Heart left ventricle (tissue), 16 donors: Measurements from ENCODE around the gene FGF23. TPM values are rescaled to one million over a fixed set of nuclear protein-coding genes. Genes with fewer than 3 reads are reported as not detected.
"Not testable (repeated sequence)": the region's sequence is repeated elsewhere in the genome, so short reads cannot be mapped to it uniquely, and the experiment has no call there.

Source experiments
- ATAC-seq, 4 donors: fragments of 200-7000 bp; cut with Tn5 transposase; one replicate each; pipeline ENCODE4 v1.9.1; 2020 to 2022; ENCODE audit warnings: moderate library complexity in 4 of 4, mild to moderate bottlenecking in 3 of 4, moderate number of reproducible peaks in 1 of 4
- DNase-seq, 5 donors: peaks; one replicate each; pipeline ENCODE4 v3.0.0-alpha.2; 2020
- H3K27ac ChIP-seq, 12 donors: fragments of 200-600 bp; sonication (generic) in 4 of 12; one replicate each; pipeline versions ENCODE4 v1.5.0 to v1.8.0; 2016 to 2022; ENCODE audit warnings: mild to moderate bottlenecking in 2 of 12
- H3K27me3 ChIP-seq, 9 donors: fragments of 200-600 bp; sonication (generic) in 2 of 9; one replicate each; pipeline versions ENCODE4 v1.5.1 to v1.8.0; 2016 to 2022; ENCODE audit warnings: mild to moderate bottlenecking in 3 of 9
- H3K36me3 ChIP-seq, 9 donors: fragments of 200-600 bp; sonication (generic) in 2 of 9; one replicate each; pipeline versions ENCODE4 v1.5.0 to v1.8.0; 2018 to 2022; ENCODE audit warnings: mild to moderate bottlenecking in 2 of 9
- H3K4me1 ChIP-seq, 12 donors: fragments of 200-600 bp; sonication (generic) in 4 of 12; one replicate each; pipeline versions ENCODE4 v1.5.0 to v1.8.0; 2016 to 2022; ENCODE audit warnings: mild to moderate bottlenecking in 3 of 12
- H3K4me3 ChIP-seq, 12 donors: fragments of 200-600 bp; sonication (generic) in 4 of 12; one replicate each; pipeline versions ENCODE4 v1.5.0 to v1.8.0; 2017 to 2022; ENCODE audit warnings: mild to moderate bottlenecking in 9 of 12, moderate library complexity in 4 of 12
- H3K9me3 ChIP-seq, 12 donors: fragments of 200-600 bp; sonication (generic) in 4 of 12; one replicate each; pipeline versions ENCODE4 v1.5.0 to v1.8.0; 2016 to 2022; ENCODE audit warnings: mild to moderate bottlenecking in 1 of 12
- POLR2A ChIP-seq, 2 donors: fragments of 450-650 bp; IDR thresholded peaks; one replicate each; pipeline ENCODE4 v1.6.1; 2017; ENCODE audit warnings: antibody characterized with exemption in 2 of 2, mild to moderate bottlenecking in 2 of 2, moderate library complexity in 2 of 2
- WGBS, 4 donors: extraction: QIAGEN DNeasy Blood & Tissue Kit in 2 of 4; methylation state at CpG; one replicate each; pipeline versions ENCODE4 v1.1.5 to v1.1.7; 2013 to 2018; 5-methylcytosine and 5-hydroxymethylcytosine counted together
- intact Hi-C, 10 donors: fragments of 100-400 bp; cut with DNase I; formaldehyde crosslinking; loops; one replicate each; pipeline versions ENCODE4 v1.11.1 to v1.14.2; 2022
- polyA plus RNA-seq, 2 donors: library from polyadenylated mRNA; stranded (reverse); fragments of 200-250 nt; gene quantifications; one replicate each; pipeline ENCODE4 v1.2.3, GENCODE V29; 2013
- total RNA-seq, 9 donors: library from RNA; depleted of rRNA in 2 of 9; stranded (reverse); fragments of >200 nt in 2 of 9; fragmentation: NEBNext Ultra II Directional in 3 of 9; extraction: Animal tissue kit (Norgen Biotek cat#: 25700) in 3 of 9; gene quantifications; one replicate each; pipeline versions ENCODE4 v1.1.0 to v1.2.4, GENCODE V29; 2016 to 2023
- TF ChIP-seq, protein P1 (sequence below), 12 donors: fragments of 200-600 bp; sonication (generic) in 4 of 12; IDR thresholded peaks; one replicate each; pipeline versions ENCODE4 v1.5.0 to v1.8.0; 2018 to 2022; ENCODE audit warnings: antibody characterized with exemption in 12 of 12, mild to moderate bottlenecking in 5 of 12
- donor health status: ischemic (EF 13 %, LVEDD 7.1; RV severe dilation, severe dysfunction).
- donor health status: healthy with polysubstance abuse.
- donor health status: DM: no; HTN: yes; CAD: no.
- donor health status: DM: no; HTN: no; CAD: no.
- donor health status: ischemic (EF 25% LVEDD 6.9; RV normal size, moderate dysfunction).
- donor health status: ischemic (EF 25% LVEDD 5.7; RV mildly dilated, moderate dysfunction).
- donor health status: healthy.
- donor health status: DM: yes; HTN: yes; CAD: no.
- donor health status: ischemic (EF 35%, LVEDD 5.7; RV mildly dilated, moderate dysfunction).
- donor health status: nonischemic (EF 11% LVEDD 7.7; RV severe dilation, severe dysfunction).
- donor health status: DM: yes; HTN: yes; CAD: no.
- donor health status: PGD.
- donor health status: ischemic (EF 29% LVEDD 5.4; RV normal size, mild dysfunction).
- donor health status: nonischemic (EF 23%, LVEDD 6.1; RV moderate dilation, normal function).

The FGF23 gene
- total and polyA plus RNA-seq, 11 donors: 0.04 to 0.15 (median 0.10) TPM; not detected in 8

DNA sequence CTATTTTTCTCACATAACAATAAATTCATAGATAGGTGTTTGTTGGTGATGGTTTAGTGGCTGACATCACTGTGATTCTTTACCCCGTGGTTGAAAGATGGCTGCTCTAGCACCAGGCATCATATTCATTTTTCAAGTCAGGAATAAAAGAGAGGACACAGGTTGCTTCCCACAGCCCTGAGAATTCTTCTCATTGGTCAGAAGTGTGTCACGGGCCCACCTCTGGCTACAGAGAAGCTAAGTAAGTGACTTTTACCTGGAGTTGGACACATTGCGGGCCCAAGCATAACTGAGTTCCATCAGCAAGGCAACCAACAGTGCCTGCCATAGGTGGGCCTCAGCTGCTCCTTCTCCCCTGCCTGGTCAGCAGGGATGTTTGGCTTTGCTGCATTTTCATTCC is 27.6 kb upstream of the FGF23 start:
- 87 to 91% (median 87%) methylated on average over 3 of the region's 3 CpGs for WGBS, 4 donors
- H3K4me3 ChIP-seq: no peak overlapping the region
- no peak overlapping the region for H3K27ac ChIP-seq
- H3K9me3 ChIP-seq: no peaks in the 10 kb centered on the region
- TF ChIP-seq, protein P1, sequence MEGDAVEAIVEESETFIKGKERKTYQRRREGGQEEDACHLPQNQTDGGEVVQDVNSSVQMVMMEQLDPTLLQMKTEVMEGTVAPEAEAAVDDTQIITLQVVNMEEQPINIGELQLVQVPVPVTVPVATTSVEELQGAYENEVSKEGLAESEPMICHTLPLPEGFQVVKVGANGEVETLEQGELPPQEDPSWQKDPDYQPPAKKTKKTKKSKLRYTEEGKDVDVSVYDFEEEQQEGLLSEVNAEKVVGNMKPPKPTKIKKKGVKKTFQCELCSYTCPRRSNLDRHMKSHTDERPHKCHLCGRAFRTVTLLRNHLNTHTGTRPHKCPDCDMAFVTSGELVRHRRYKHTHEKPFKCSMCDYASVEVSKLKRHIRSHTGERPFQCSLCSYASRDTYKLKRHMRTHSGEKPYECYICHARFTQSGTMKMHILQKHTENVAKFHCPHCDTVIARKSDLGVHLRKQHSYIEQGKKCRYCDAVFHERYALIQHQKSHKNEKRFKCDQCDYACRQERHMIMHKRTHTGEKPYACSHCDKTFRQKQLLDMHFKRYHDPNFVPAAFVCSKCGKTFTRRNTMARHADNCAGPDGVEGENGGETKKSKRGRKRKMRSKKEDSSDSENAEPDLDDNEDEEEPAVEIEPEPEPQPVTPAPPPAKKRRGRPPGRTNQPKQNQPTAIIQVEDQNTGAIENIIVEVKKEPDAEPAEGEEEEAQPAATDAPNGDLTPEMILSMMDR (IDR thresholded peaks at IDR 0.05): no peak
- no peak for TF ChIP-seq POLR2A (IDR thresholded peaks at IDR 0.05)
- ATAC-seq: no peak
- DNase-seq: no peak
- intact Hi-C loops: no loop called here
- H3K4me1 ChIP-seq: no peaks in the 10 kb centered on the region
- H3K27me3 ChIP-seq: no peaks in the 10 kb centered on the region
- H3K36me3 ChIP-seq: no peaks in the 10 kb centered on the region

GRCh38 chr12:4404877-4405637 is 25.5 kb upstream of the FGF23 start:
- H3K27ac ChIP-seq, DNase-seq, H3K36me3 ChIP-seq, H3K27me3 ChIP-seq, intact Hi-C loops, ATAC-seq, H3K4me1 ChIP-seq, H3K9me3 ChIP-seq, H3K4me3 ChIP-seq: not testable (repeated sequence)
- WGBS, 4 donors: 87 to 94% (median 93%) methylated on average over 8 of the region's 8 CpGs

- DNase-seq (no peak), ATAC-seq (no peak)
- Histone ChIP-seq H3K27me3 (peaks cover 0 to 3% (median 0%) of the 10 kb centered on the region in 9 donors), H3K4me1 (no peaks in the 10 kb centered on the region), H3K4me3 (no peak overlapping the region), H3K27ac (no peak overlapping the region), H3K9me3 (no peaks in the 10 kb centered on the region), H3K36me3 (no peaks in the 10 kb centered on the region)
- no peak for TF ChIP-seq POLR2A (IDR thresholded peaks at IDR 0.05)
- TF ChIP-seq, protein P1 (IDR thresholded peaks at IDR 0.05): no peak
- WGBS, 4 donors: 88 to 92% (median 90%) methylated on average over 4 of the region's 4 CpGs
- intact Hi-C loops: no loop called here
Measured at GRCh38 chr12:4402996-4403395, 23.5 kb upstream of the FGF23 start.

GRCh38 chr12:4401117-4401516 is 21.6 kb upstream of the FGF23 start:
- intact Hi-C loops: loop anchor here in 1 of 10 donors (1.0 kb wide), 1 partner anchor 36 kb away; no protein-coding TSS in a partner anchor
- no peaks in the 10 kb centered on the region for H3K9me3 ChIP-seq
- WGBS, 4 donors: 83 to 91% (median 85%) methylated on average over 3 of the region's 3 CpGs
- no peaks in the 10 kb centered on the region for H3K36me3 ChIP-seq
- no peak for DNase-seq
- no peak overlapping the region for H3K27ac ChIP-seq
- peaks cover 0 to 4% (median 0%) of the 10 kb centered on the region in 9 donors for H3K27me3 ChIP-seq
- TF ChIP-seq, protein P1 (IDR thresholded peaks at IDR 0.05): no peak
- TF ChIP-seq POLR2A (IDR thresholded peaks at IDR 0.05): no peak
- no peak overlapping the region for H3K4me3 ChIP-seq
- no peaks in the 10 kb centered on the region for H3K4me1 ChIP-seq
- ATAC-seq: no peak
